ENCODE measurements around the gene SGPL1. TPM values are rescaled to one million over a fixed set of nuclear protein-coding genes. Genes with fewer than 3 reads are reported as not detected.
"Not testable (repeated sequence)": the region's sequence is repeated elsewhere in the genome, so short reads cannot be mapped to it uniquely, and the experiment has no call there.

The SGPL1 gene
- total RNA-seq (2014; rRNA removed; shearing (Covaris generic)): 29.7 and 36.7 TPM in 2 replicates

GRCh38 chr10:70815504-70816219 is at the start of gene SGPL1:
SGPL1 (plus strand) TSS chr10:70815948; CDS start chr10:70816854, 906 bp downstream.
- DNase-seq (ENCODE audit: low spot score): peak; percentile 68

GRCh38 chr10:70768026-70768685 is 47.6 kb upstream of the SGPL1 start:
- DNase-seq (ENCODE audit: low spot score): not testable (repeated sequence)

- no peak for DNase-seq (ENCODE audit: low spot score)
Observed at GRCh38 chr10:70769121-70769520, 46.6 kb upstream of the SGPL1 start.

- DNase-seq (ENCODE audit: low spot score): no peak
Observed at GRCh38 chr10:70770001-70770400, 45.7 kb upstream of the SGPL1 start.

GRCh38 chr10:70770516-70770915 is 45.2 kb upstream of the SGPL1 start:
- DNase-seq (ENCODE audit: low spot score): not testable (repeated sequence)

GRCh38 chr10:70771311-70772194 is 44.2 kb upstream of the SGPL1 start:
- no peak for DNase-seq (ENCODE audit: low spot score)

- DNase-seq (ENCODE audit: low spot score): no peak
Observed at GRCh38 chr10:70772627-70773026, 43.1 kb upstream of the SGPL1 start.

- DNase-seq (ENCODE audit: low spot score): no peak
Observed at GRCh38 chr10:70773461-70773860, 42.3 kb upstream of the SGPL1 start.

GRCh38 chr10:70773965-70774809 is 41.6 kb upstream of the SGPL1 start:
- DNase-seq (ENCODE audit: low spot score): no peak

GRCh38 chr10:70774810-70775678 is 40.7 kb upstream of the SGPL1 start:
- DNase-seq (ENCODE audit: low spot score): no peak

- no peak for DNase-seq (ENCODE audit: low spot score)
Observed at GRCh38 chr10:70775679-70776454, 39.9 kb upstream of the SGPL1 start.

GRCh38 chr10:70776455-70777005 is 39.2 kb upstream of the SGPL1 start:
- DNase-seq (ENCODE audit: low spot score): no peak

GRCh38 chr10:70777063-70777875 is 38.5 kb upstream of the SGPL1 start:
- no peak for DNase-seq (ENCODE audit: low spot score)

- DNase-seq (ENCODE audit: low spot score): no peak
Observed at GRCh38 chr10:70778267-70778924, 37.4 kb upstream of the SGPL1 start.

GRCh38 chr10:70779088-70779487 is 36.7 kb upstream of the SGPL1 start:
- no peak for DNase-seq (ENCODE audit: low spot score)

- DNase-seq (ENCODE audit: low spot score): no peak
Observed at GRCh38 chr10:70779511-70780369, 36.0 kb upstream of the SGPL1 start.

- DNase-seq (ENCODE audit: low spot score): no peak
Observed at GRCh38 chr10:70780370-70780760, 35.4 kb upstream of the SGPL1 start.
